D721Med (cell line): ENCODE results near the gene S100A2.
"Not testable (repeated sequence)": the region's sequence is repeated elsewhere in the genome, so short reads cannot be mapped to it uniquely, and the experiment has no call there.

Source experiments
- DNase-seq: peaks from one replicate; pipeline ENCODE4 v3.0.0; 2011; ENCODE audit warnings: low spot score; ENCODE audit not compliant: insufficient read length
- FAIRE-seq: peaks from 2 replicates; lab custom pipeline; 2011; peaks lifted over from hg19 to GRCh38; lab: Jason Lieb, UNC
- TF ChIP-seq, protein P1 (sequence below): IDR thresholded peaks from 2 replicates; pipeline ENCODE4 v1.5.1; 2012; ENCODE audit warnings: mild to moderate bottlenecking, control low read depth; ENCODE audit not compliant: insufficient read depth; ENCODE audit errors: missing control alignments

Gene S100A2

DNA sequence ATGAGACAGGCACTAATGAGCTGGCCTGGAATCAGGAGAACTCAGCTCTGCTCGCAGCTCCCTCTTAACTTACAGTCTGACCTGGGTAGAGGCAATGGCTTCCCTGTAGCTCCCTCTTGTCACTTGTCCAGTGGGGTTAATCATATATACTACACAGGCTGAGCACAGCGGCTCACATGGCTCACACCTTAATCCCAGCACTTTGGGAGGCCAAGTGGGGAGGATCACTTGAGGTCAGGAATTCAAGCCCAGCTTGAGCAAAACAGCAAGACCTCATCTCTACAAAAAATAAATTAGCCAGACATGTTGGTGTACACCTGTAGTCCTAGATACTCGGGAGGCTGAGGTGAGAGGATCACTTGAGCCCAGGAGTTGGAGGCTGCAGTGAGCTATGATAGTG is 34.0 kb downstream of the S100A2 start:
- DNase-seq: no peak
- TF ChIP-seq, protein P1, sequence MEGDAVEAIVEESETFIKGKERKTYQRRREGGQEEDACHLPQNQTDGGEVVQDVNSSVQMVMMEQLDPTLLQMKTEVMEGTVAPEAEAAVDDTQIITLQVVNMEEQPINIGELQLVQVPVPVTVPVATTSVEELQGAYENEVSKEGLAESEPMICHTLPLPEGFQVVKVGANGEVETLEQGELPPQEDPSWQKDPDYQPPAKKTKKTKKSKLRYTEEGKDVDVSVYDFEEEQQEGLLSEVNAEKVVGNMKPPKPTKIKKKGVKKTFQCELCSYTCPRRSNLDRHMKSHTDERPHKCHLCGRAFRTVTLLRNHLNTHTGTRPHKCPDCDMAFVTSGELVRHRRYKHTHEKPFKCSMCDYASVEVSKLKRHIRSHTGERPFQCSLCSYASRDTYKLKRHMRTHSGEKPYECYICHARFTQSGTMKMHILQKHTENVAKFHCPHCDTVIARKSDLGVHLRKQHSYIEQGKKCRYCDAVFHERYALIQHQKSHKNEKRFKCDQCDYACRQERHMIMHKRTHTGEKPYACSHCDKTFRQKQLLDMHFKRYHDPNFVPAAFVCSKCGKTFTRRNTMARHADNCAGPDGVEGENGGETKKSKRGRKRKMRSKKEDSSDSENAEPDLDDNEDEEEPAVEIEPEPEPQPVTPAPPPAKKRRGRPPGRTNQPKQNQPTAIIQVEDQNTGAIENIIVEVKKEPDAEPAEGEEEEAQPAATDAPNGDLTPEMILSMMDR: no peak
- no peak for FAIRE-seq

DNA sequence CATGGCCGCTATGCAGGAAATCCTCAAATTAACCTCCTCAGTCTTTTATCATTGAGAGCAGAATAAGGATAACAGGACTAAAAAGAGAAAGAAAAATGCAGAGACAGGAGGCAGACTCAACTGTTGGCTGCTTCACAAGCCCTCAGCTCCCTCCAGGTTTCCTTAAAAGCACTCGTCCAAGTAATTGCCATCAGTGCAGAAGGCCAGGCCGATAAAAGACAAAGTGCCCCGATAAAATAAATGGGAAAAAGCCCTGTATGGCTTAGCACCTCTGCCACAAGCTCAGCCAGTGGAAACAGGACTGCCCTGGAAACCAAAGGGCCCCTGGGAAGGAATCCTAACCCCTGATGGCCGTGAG is 38.0 kb downstream of the S100A2 start:
- TF ChIP-seq, protein P1: no peak
- DNase-seq (no peak), FAIRE-seq (no peak)

DNA sequence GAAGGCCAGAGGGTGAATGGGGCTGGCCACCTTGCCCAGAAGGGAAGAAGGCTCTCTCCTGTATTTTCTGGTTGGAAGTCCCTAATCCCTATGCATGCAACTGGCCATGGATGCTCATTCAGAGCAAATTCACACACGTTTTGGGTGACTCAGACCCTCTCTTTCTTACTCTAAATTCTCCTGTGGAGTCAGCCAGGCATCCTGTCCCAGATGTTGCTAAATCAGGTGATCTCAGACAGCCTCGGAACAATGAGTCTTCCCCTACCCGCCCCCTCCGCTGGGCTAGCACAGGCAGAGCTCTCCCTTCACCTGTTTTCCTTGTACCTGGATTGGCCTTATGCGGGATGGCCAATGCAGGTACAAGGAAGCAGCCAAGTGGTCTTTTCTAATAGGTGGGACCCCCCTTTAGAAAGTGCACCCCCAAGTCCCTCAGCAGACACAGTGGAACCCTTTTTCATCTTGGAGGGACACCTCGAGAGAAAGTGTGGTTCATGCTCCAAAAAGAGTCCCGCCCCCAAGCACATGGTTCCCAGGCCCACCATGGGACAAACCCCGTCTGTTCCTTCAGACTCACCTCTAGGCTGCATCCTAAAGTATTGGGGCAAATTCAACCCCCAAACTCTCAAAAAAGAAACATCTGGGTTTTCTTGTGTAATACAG is 38.5 kb downstream of the S100A2 start:
- FAIRE-seq (no peak), DNase-seq (no peak)
- TF ChIP-seq, protein P1: no peak

DNA sequence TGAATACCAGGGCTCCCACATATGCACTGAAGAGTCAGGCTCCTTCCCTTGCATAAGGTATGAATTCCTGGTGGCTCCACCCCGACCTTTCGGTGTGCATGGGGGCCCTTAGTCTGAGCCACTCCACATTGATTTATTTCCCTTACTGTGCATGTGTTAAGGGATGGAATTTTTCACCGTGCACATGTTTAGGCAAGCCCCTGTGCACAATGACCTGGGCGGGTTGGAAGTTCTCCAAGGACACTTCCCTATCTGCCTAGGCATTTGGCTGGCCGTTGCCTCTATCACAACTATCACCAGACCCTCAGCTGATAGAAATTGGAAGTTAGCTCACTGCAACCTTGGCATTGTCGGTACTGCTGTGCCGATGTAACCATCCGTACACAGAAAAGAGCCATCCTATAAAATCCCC is 39.5 kb downstream of the S100A2 start:
- DNase-seq (no peak), FAIRE-seq (no peak)
- TF ChIP-seq, protein P1: no peak

DNA sequence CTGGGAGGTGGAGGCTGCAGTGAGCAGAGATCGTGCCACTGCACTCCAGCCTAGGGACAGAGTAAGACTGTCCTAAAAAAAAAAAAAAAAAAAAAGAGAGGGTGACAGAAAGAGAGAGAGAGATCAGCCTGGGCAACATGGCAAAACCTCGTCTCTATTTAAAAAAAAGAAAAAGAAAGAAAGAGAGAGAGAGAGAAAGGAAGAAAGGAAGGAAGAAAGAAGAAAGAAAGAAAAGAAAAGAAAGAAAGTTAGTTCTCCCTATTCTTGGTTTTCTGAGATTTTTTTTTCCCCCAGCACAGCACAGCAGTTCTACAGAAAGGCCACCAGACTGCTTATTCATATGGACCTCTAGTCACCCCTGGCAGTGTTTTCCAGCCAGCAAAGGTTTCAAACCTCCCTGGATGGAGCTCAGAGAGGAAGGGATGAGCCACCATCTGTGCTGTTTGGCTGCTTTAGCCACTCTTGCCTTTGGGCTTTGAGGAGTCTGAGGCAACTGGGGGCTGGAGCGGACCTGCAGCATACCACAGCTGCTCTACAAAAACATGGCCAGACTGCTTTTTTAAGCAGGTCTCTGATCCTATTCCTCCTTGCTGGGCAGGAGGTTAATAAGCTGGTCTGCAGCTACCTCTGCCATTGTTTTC is 40.4 kb downstream of the S100A2 start:
- TF ChIP-seq, protein P1: no peak
- FAIRE-seq (no peak), DNase-seq (no peak)

DNA sequence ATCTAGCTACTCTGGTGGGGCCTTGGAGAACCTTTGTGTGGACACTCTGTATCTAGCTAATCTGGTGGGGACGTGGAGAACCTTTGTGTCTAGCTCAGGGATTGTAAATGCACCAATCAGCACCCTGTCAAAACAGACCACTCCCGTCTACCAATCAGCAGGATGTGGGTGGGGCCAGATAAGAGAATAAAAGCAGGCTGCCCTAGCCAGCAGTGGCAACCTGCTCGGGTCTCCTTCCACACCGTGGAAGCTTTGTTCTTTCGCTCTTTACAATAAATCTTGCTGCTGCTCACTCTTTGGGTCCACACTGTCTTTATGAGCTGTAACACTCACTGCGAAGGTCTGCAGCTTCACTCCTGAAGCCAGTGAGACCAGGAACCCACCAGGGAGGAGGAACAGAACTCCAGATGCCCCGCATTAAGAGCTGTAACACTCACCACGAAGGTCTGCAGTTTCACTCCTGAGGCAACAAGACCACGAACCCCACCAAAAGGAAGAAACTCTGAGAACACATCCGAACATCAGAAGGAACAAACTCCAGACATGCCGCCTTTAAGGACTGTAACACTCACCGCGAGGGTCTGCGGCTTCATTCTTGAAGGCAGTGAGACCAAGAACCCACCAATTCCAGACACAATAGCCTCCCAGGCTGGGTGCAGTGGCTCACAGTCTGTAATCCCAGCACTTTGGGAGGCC is 43.1 kb downstream of the S100A2 start:
- not testable (repeated sequence) for FAIRE-seq, DNase-seq

DNA sequence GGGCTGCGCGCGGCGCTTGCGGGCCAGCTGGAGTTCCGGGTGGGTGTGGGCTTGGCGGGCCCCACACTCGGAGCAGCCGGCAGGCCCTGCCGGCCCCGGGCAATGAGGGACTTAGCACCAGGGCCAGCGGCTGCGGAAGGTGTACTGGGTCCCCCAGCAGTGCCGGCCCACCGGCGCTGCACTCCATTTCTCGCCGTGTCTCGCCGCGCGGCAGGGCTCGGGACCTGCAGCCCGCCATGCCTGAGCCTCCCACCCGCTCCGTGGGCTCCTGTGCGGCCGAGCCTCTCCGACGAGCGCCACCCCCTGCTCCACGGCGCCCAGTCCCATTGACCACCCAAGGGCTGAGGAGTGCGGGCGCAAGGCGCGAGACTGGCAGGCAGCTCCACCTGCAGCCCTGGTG is 43.8 kb downstream of the S100A2 start:
- DNase-seq, FAIRE-seq: not testable (repeated sequence)
